Hepatocyte (in vitro differentiated cells): Measurements from ENCODE around the gene MXI1. TPM values are rescaled to one million over a fixed set of nuclear protein-coding genes. Genes with fewer than 3 reads are reported as not detected.

Experiments
- DNase-seq: peaks from one replicate; pipeline ENCODE4 v3.0.0-alpha.2; 2016; ENCODE audit warnings: low spot score
- H2AFZ ChIP-seq: fragments of 200-600 bp; sonication (generic); 2 replicates; pipeline ENCODE4 v1.6.0; 2016; ENCODE audit warnings: antibody characterized with exemption, mild to moderate bottlenecking
- H3K27ac ChIP-seq: fragments of 200-600 bp; sonication (generic); 2 replicates; pipeline ENCODE4 v1.5.1; 2016; ENCODE audit warnings: mild to moderate bottlenecking
- H3K27me3 ChIP-seq: fragments of 200-600 bp; sonication (generic); 2 replicates; pipeline ENCODE4 v1.6.1; 2016
- H3K36me3 ChIP-seq: fragments of 200-600 bp; sonication (generic); replicated peaks from 2 replicates; pipeline ENCODE4 v1.5.1; 2016; ENCODE audit warnings: low read depth; ENCODE audit not compliant: insufficient read depth
- H3K4me1 ChIP-seq: fragments of 200-600 bp; sonication (generic); 2 replicates; pipeline ENCODE4 v1.5.1; 2016; ENCODE audit warnings: mild to moderate bottlenecking, moderate library complexity; ENCODE audit not compliant: insufficient read depth
- H3K4me2 ChIP-seq: fragments of 200-600 bp; sonication (generic); 2 replicates; pipeline ENCODE4 v1.6.0; 2016
- H3K4me3 ChIP-seq: fragments of 200-600 bp; sonication (generic); 2 replicates; pipeline ENCODE4 v1.5.1; 2016; ENCODE audit warnings: mild to moderate bottlenecking
- H3K79me2 ChIP-seq: fragments of 200-600 bp; sonication (generic); 2 replicates; pipeline ENCODE4 v1.6.0; 2017; ENCODE audit warnings: mild to moderate bottlenecking
- H3K9me2 ChIP-seq: fragments of 200-600 bp; sonication (generic); replicated peaks from 2 replicates; pipeline ENCODE4 v1.6.0; 2017; ENCODE audit warnings: mild to moderate bottlenecking; ENCODE audit not compliant: insufficient read depth
- H3K9me3 ChIP-seq: fragments of 200-600 bp; sonication (generic); 2 replicates; pipeline ENCODE4 v1.5.1; 2016; ENCODE audit warnings: low read depth, mild to moderate bottlenecking
- H4K20me1 ChIP-seq: fragments of 200-600 bp; sonication (generic); 2 replicates; pipeline ENCODE4 v1.6.0; 2016; ENCODE audit warnings: mild to moderate bottlenecking; ENCODE audit not compliant: insufficient read depth, poor library complexity, severe bottlenecking
- CTCF ChIP-seq: fragments of 200-600 bp; sonication (generic); IDR thresholded peaks from 2 replicates; pipeline ENCODE4 v1.5.1; 2016; ENCODE audit warnings: antibody characterized with exemption, mild to moderate bottlenecking; ENCODE audit not compliant: poor library complexity
- EZH2 ChIP-seq: fragments of 200-600 bp; sonication (generic); IDR thresholded peaks from 2 replicates; pipeline ENCODE4 v1.6.1; 2016; ENCODE audit warnings: antibody characterized with exemption, mild to moderate bottlenecking, borderline replicate concordance
- EZH2phosphoT487 ChIP-seq: fragments of 200-600 bp; sonication (generic); IDR thresholded peaks from one replicate; pipeline ENCODE4 v1.6.1; 2018; ENCODE audit warnings: antibody characterized with exemption, mild to moderate bottlenecking, low read depth, moderate library complexity; ENCODE audit not compliant: unreplicated experiment, severe bottlenecking
- WGBS: methylation state at CpG from one replicate; pipeline ENCODE4 v1.1.6; 2016; ENCODE audit warnings: low lambda C conversion rate; ENCODE audit errors: missing lambda C conversion rate; 5-methylcytosine and 5-hydroxymethylcytosine counted together
- polyA plus RNA-seq: library from polyadenylated mRNA; unstranded; fragments of >200 nt; fragmentation: Nextera tagmentation; extraction: Ambion mirVana; gene quantifications from 2 replicates; pipeline ENCODE4 v1.2.1, GENCODE V29; 2016
- total RNA-seq: library from RNA; depleted of rRNA; stranded (reverse); fragments of >200 nt; gene quantifications from 2 replicates; pipeline ENCODE4 v1.2.3, GENCODE V29; 2014

The MXI1 gene
- total and polyA plus RNA-seq, 2 experiments from 2014 or later, result 14.2 to 14.8 TPM

GRCh38 chr10:110212119-110213006 is 5.0 kb downstream of the MXI1 start:
- Histone ChIP-seq H3K9me2 (no peaks in the 10 kb centered on the region), H3K27ac (peak overlapping the region; percentile 63), H3K27me3 (no peaks in the 10 kb centered on the region), H3K36me3 (no peaks in the 10 kb centered on the region), H3K79me2 (peaks cover 36% of the 10 kb centered on the region), H3K4me1 (peaks cover 21% of the 10 kb centered on the region), H3K4me3 (no peak overlapping the region), H3K9me3 (no peaks in the 10 kb centered on the region), H2AFZ (no peak overlapping the region), H3K4me2 (peak overlapping the region; percentile 73), H4K20me1 (no peaks in the 10 kb centered on the region)
- peak; percentile 22 for DNase-seq
- 70% methylated on average over 5 of the region's 5 CpGs for WGBS
- TF ChIP-seq CTCF (no peak), EZH2phosphoT487 (no peak), EZH2 (no peak)

- Histone ChIP-seq H3K4me2 (no peak overlapping the region), H3K27ac (no peak overlapping the region), H3K4me1 (peaks cover 25% of the 10 kb centered on the region)
These were observed 7.0 kb downstream of the MXI1 start for GRCh38 chr10:110214371-110214826.

GRCh38 chr10:110215286-110216170 is 8.1 kb downstream of the MXI1 start:
- H4K20me1 ChIP-seq, result no peaks in the 10 kb centered on the region

More at GRCh38 chr10:110214371-110214826, 7.0 kb downstream of the MXI1 start:
- no peak for DNase-seq
- no peaks in the 10 kb centered on the region for H3K9me2 ChIP-seq
- no peak overlapping the region for H3K4me3 ChIP-seq
- H3K9me3 ChIP-seq, result no peaks in the 10 kb centered on the region
- peaks cover 48% of the 10 kb centered on the region for H3K79me2 ChIP-seq
- no peaks in the 10 kb centered on the region for H3K36me3 ChIP-seq
- H2AFZ ChIP-seq, result no peak overlapping the region
- TF ChIP-seq EZH2 (no peak), EZH2phosphoT487 (no peak), CTCF (no peak)
- H3K27me3 ChIP-seq, result no peaks in the 10 kb centered on the region
- 45% methylated on average over 3 of the region's 3 CpGs for WGBS
- no peaks in the 10 kb centered on the region for H4K20me1 ChIP-seq

More at GRCh38 chr10:110215286-110216170, 8.1 kb downstream of the MXI1 start:
- Histone ChIP-seq H3K9me2 (no peaks in the 10 kb centered on the region), H3K4me2 (peak overlapping the region; percentile 12), H3K79me2 (peaks cover 56% of the 10 kb centered on the region), H3K27ac (peak overlapping the region; percentile 8), H3K4me3 (no peak overlapping the region), H3K36me3 (no peaks in the 10 kb centered on the region), H3K4me1 (peaks cover 25% of the 10 kb centered on the region), H3K9me3 (no peaks in the 10 kb centered on the region), H2AFZ (no peak overlapping the region), H3K27me3 (no peaks in the 10 kb centered on the region)
- 84% methylated on average over 5 of the region's 5 CpGs for WGBS
- no peak for TF ChIP-seq EZH2
- TF ChIP-seq EZH2phosphoT487, result no peak
- TF ChIP-seq CTCF, result no peak
- DNase-seq, result no peak
